GM21390 (cell line): ENCODE data around the gene CTDP1.
"Not testable (repeated sequence)": the region's sequence is repeated elsewhere in the genome, so short reads cannot be mapped to it uniquely, and the experiment has no call there.

Source experiments
- ATAC-seq: cut with Tn5 transposase; IDR thresholded peaks from one replicate; pipeline ENCODE4 v1.9.1; 2021; ENCODE audit not compliant: unreplicated experiment

Gene CTDP1

GRCh38 chr18:79739440-79739778 lies 59.8 kb downstream of the CTDP1 start:
- no peak for ATAC-seq

DNA sequence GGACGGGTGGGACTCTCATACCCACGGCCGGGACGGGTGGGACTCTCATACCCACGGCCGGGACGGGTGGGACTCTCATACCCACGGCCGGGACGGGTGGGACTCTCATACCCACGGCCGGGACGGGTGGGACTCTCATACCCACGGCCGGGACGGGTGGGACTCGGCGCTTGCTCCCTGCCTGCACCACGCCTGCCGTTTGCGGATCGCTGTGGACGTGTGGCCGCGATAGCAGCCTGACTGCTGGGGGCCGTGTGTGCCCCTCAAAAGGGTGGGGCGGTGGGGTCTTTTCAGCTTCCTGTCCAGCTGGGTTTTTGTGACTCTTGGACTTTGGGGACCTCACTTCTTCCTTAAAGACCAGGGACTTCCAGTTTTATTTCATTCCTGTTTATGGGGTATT lies 60.4 kb downstream of the CTDP1 start:
- ATAC-seq = not testable (repeated sequence)

- no peak for ATAC-seq
Measured at GRCh38 chr18:79740521-79741361, 61.1 kb downstream of the CTDP1 start.

- ATAC-seq = no peak
Measured at GRCh38 chr18:79741362-79741700, 61.7 kb downstream of the CTDP1 start.

DNA sequence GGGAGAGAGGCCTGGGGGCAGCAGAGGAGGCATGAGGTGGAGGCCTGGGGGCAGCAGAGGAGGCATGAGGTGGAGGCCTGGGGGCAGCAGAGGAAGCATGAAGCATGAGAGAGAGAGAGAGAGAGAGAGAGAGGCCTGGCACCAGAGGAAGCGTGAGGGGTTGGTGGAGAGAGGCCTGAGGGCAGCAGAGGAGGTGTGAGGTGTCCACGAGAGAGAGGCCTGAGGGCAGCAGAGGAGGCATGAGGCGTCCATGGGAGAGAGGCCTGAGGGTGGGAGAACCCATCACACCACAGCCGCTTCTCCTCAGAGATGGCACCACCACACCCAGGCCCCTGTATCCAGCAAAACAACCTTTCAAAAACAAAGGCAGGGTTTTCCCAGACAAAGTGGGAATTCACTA lies 62.5 kb downstream of the CTDP1 start:
- ATAC-seq = no peak

GRCh38 chr18:79744625-79745024 lies 65.0 kb downstream of the CTDP1 start:
- ATAC-seq = no peak

DNA sequence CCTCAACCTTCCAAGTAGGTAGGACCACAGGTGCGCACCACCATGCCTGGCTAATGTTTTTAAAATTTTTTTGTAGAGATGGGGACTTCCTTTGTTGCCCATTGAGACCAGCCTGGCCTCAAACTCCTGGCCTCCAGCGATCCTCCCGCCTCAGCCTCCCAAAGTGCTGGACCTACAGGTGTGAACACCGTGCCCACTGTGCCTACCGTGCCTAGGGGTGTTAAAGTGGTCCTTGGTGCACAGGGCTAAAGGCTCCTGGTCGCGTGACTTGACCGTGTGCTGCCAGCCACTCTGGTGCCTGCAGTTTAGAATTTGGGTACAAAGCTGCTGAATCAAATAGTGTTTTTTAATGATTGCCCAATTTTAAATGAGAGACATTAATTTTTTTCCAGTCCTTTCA lies 67.1 kb downstream of the CTDP1 start:
- no peak for ATAC-seq

DNA sequence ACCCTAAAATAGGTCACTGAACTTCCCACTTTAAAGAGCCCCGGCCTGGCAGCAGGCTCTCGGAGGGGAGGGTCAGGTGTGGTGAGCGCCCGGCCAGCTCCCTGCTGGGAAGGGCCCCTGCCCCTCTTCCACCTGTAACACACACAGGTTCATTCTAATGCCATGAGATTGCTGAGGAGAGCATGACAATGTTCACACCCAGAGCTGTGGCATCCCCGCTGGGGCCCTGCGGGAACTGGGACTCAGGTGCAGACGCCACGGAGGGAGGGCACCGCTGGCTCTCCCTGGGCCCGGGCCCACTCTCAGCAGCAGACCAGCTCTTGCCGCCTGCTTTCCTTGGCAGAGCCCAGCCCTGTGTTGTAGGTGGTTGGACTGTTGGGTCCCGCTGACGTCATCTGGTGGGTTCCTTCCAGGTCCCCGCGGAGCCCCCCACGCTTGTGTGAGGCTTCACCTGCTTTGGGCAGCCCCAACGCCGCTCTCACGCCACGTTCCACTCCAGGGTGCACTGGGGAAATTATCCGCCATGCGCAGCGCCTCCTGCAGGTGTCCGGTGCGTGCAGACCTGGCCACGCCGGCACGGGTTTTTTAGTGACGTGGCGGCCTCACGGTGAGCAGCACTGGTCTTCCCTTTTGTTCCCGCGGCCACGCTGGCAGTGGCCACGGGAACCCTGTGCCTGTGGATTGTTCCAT lies 67.7 kb downstream of the CTDP1 start:
- ATAC-seq = no peak

DNA sequence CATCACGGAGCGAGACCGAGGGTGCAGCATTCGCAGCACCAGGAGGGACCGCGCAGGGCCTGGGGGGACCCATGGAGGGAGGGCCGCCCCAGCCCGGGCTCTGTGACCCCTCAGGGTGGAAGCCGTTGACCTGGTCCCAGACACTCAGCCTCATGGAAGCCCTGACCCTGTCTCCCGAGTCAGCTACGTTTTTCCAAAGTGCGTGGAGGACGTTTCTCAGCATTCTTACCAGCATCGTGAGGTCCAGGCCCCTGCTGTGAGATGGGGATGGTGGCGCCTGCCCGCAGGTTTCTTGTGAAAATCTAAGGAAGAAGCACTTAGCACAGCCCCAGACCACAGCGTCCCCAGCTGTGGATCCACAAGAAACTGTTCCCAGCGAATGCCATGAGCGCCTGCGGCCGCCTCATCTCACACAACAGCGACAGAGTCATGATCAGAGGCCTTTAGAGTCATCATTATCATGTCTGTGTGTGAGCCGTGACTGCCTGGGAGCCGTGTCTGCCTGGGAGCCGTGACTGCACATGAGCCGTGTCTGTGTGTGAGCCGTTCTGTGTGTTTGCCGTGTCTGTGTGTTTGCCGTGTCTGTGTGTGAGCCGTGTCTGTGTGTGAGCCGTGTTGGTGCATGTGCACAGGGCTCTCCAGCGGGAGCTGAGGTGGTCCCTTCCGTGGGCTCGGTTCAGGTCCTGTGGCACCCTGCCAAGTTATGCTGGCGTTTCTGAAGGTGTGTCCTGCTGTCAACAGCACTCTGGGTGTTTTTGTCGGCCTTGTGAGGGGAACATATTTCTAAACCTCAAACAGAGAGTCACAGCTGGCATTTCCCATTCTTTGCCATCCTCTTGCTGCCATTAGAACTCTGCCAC lies 68.9 kb downstream of the CTDP1 start:
- no peak for ATAC-seq

DNA sequence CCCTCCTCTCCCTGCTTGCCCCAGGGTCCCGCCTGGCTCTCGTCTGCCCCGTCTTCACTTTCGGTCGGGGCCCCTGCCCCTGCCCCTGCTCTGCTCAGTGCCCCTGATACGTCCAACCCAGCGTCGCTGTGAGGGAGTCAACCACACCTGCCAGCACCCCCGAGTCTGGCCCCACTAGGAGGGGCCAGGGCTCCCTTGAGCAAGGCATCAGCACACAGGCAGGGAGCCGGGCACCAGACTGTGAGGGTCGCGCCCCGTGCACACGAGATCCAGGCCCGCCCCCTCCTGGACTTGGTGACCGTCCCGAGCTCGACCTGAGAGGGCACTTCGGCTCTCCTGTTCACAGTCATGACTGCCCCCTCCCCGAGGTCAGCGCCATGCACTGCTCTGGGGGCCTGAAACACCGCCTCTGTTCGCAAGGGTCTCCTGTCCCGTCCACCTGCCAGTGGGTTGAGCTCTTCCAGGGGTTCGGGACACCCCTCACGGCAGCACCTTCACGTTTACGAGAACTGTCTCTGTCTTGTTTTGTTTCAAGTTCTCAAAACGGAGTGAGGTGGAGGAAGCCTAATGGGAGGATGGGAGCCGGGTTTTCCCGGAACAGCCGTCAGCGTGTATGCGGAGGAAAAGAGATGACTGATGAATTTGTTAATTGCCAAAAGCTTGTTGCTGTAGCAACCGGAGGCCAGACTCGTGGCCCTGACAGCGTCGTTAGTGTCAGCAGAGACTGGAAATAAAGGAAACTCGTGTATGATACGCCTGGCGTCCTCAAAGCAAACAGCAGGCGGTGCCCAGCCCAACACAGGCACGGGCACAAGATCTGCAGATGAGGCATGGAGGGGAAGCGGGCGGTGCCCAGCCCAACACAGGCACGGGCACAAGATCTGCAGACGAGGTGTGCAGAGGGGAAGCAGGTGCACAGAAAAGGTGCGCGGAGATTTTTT lies 69.9 kb downstream of the CTDP1 start:
- no peak for ATAC-seq

DNA sequence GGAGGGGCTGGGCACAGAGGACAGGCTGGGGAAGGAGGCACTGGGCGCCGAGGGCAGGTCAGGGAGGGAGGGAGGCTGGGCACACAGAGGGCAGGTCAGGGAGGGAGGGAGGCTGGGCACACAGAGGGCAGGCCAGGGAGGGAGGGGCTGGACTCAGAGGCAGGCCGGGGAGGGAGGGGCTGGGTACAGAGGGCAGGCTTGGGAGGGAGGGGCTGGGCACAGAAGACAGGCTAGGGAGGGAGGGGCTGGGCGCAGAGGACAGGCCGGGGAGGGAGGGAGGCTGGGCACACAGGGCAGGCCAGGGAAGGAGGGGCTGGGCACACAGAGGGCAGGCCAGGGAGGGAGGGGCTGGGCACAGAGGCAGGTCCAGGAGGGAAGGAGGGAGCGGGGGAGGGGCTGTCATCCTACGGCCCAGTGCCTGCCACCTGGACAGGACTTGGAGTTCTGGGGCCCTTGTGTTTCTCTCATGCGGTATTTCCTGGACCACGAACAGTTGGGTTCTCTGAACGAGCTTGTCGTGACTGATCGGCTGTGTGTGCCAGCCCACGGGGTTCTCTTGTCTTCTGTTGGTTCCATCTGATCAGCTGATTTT lies 71.5 kb downstream of the CTDP1 start:
- ATAC-seq = no peak

GRCh38 chr18:79751918-79752578 lies 72.4 kb downstream of the CTDP1 start:
- ATAC-seq = not testable (repeated sequence)

DNA sequence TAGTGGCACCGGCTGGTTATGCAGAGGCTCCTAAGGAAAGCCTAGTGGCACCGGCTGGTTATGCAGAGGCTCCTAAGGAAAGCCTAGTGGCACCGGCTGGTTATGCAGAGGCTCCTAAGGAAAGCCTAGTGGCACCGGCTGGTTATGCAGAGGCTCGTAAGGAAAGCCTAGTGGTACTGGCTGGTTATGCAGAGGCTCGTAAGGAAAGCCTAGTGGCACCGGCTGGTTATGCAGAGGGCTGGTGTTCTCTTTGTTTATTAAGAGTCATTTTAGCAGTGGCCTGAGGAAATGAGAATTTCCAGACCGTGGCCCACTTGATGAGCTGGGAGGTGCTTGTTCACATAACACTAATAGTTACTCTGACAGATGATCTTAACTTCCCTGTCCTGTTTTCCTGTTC lies 73.3 kb downstream of the CTDP1 start:
- not testable (repeated sequence) for ATAC-seq

- ATAC-seq = no peak
Measured at GRCh38 chr18:79753391-79753851, 73.8 kb downstream of the CTDP1 start.

DNA sequence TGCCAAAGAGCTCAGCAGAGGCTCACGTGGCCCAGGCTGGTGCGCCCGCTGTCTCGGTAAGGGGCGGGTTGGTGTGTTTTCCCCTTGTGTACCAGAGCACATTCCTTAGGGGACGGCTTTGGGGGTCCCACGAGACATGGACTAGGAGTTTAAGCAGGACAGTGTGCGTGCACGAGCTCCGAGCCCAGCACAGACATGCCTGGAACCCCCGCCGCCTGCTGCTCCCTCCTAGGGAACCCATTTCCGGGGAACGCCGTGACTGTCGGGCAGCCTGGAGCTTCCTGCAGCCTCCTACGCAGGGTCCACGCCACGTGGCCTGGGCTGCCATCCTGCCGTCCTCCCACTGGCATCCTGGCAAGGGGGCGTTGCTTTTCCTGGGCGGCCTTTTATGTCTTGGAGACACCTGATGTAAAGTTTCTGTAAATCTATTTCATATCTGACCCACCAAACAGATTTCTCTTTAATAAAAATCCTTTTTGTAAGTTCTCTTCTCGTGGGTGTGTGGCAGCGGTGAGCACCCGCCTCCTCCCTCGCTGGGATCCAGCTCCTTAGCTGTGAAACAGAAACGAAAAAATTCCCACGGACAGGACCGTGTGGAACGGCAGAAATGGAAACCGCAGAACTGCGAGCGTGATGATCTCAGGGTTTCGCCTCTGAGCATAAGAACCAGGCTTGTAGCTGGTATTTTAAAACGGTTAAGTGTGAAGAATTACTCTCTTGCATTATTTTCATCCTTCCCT lies 74.6 kb downstream of the CTDP1 start:
- ATAC-seq = no peak

- ATAC-seq = no peak
Measured at GRCh38 chr18:79754831-79755351, 75.3 kb downstream of the CTDP1 start.

DNA sequence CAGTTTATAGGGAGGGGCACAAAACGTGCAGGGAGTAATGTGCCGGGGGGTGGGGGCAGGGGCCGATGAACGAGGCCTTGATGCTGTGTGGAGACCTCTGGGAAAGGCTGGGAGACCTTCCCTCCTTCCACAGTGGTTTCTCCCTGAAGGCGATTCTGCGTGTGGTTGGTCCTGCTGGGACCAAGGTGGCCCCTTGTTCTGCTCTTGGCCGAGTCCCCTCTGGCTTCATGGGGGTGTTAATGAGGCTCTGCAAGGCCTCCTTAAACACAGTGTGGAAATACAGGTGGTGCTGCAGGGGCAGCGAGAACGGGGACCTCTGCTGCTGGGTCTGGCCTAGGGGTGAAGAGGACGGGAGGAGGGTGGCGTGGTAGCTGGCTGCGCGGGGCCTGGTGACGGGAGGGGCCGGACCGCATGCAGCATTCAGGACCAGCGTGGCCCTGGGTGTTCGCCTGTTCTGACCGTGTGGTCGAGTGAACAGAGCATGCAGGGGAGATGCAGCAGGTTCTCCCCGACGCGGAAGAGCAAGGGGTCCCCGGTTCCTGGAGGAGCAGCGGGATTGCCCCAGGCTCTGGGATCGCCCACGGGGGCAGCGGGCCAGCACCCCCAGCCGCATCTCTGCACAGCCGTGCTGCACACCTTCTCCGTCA lies 76.0 kb downstream of the CTDP1 start:
- ATAC-seq = no peak

DNA sequence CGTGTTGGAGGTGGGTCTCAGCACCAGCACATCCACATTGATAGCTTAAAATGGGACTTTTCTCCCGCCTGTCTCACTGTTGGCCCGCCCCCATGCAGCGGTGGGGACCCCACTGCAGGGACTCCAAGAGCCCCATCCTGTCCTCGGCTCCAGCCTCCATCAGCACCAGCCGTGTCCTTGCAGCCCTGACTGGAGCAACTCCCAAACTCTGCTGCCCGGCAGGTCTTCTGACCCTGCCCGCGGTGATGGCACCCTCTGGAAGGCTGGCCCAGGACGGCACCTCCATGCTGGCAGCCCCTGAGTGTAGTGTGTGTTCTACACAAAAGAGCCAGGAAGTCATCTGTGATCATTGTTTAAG lies 76.5 kb downstream of the CTDP1 start:
- ATAC-seq = no peak
